Measurements from ENCODE around the gene IGFBP7.
"Not testable (repeated sequence)": the region's sequence is repeated elsewhere in the genome, so short reads cannot be mapped to it uniquely, and the experiment has no call there.

IGFBP7 gene

GRCh38 chr4:57068237-57068981, 41.8 kb downstream of the IGFBP7 start:
- no peak for DNase-seq

DNA sequence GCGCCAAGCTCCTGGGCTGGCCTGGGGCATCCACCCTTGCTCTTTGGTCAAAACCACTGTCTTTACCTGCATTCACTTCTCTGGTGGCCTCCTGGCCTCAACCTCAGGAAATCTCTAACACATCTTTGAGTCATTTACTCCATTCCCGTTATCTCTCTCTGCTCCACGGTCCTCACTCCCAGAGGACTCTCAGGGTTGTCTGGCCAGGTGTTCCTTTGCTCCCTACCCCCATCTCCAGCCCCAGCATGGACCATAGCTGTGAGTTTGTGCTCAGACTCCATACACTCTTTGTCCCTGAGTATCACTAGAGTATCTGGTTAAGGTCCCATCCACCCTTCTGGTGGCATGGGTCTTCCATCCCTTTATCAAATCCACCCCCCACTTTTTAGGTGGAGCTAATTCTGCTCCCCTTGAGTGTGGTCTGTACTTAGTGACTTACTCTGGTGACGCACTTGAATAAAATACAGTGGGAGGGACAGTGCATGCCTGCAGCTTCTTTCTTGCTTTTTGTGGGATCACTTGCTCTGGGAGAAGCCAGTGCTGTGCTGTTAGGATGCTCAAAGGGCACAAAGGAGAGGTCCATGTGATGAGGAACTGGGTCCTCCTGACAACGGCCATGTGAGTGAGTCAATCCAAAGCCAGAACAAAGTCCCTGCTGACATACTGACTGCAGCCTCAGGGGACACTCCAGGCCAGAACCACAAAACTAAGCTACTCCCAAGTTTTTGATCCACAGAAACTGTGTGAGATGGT, 44.3 kb downstream of the IGFBP7 start:
- no peak for DNase-seq

DNA sequence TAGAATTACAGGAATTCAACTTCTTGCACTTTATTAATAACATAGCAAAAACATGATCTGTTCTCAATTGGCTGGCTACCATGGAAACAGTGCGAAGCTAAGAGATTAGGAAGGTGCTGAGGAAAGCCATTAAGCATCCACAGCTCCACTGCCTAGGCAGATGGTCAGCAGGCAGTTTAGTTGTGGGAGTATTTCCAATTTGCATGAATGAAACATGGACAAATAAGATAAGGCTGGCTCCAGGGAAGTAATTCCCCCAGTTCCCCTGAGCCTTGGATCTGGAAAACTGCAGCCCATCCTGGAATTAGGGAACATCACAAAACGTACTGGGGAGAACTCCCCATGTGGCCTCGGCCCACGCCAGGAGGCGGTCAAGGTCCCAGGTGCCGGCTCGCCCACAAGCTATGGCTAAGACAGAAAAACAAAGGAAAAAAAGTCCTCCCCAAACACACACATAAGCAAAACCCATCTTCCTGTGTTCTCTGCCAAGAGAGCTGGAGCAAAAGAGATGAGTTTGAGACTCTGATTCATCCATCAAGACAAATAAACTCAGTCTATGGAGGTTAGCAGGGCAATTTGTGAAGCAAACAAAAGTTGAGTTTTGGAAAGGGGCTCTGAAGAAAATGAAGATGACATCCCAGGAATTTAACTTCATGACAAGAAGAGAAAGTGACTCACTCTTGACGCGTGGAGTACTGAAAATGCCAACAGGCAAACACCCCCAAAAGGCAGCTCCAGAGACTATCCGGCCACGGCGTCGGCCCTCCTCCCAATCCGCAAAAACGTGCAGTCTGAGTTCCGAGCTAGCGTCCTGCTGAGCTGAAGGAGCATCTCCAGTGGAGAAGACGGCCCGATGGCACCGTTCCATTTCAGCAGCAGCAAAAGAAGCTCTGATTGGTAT, 45.1 kb downstream of the IGFBP7 start:
- no peak for DNase-seq

DNA sequence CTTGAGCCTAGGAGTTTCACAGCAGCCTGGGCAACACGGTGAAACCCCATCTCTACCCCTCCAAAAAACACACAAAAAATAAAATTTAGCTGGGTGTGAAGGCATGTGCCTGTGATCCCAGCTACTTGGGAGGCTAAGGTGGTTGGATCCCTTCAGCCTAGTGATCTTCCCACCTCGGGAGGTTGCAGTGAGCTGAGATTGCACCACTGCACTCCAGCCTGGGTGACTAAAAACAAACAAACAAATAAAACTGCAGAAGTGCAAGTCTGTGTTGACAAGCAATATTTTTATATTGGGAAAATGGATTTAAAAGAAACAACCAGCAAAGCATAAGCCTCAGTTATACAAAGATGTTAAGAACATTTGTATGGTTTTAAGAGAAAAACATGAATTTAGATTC, 46.1 kb downstream of the IGFBP7 start:
- no peak for DNase-seq

GRCh38 chr4:57063518-57063917, 46.7 kb downstream of the IGFBP7 start:
- no peak for DNase-seq

DNA sequence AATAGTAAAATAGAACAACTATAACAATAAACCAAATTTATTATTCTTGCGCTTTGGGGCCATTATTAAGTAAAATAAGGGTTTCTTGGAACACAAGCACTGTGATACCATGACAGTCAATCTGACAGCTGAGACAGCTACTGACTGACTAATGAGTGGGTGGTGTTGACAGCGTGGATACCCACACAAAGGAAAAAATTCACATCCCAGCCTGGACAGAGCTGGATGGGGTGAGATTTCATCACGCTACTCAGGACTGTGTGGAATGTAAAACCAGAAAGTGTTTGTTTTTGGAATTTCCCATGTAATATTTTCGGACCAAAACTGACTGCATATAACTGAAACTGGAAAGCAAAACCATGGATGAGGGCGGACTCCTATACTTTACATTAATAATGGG, 48.8 kb downstream of the IGFBP7 start:
- DNase-seq = no peak

GRCh38 chr4:57060717-57061067, 49.5 kb downstream of the IGFBP7 start:
- not testable (repeated sequence) for DNase-seq

DNA sequence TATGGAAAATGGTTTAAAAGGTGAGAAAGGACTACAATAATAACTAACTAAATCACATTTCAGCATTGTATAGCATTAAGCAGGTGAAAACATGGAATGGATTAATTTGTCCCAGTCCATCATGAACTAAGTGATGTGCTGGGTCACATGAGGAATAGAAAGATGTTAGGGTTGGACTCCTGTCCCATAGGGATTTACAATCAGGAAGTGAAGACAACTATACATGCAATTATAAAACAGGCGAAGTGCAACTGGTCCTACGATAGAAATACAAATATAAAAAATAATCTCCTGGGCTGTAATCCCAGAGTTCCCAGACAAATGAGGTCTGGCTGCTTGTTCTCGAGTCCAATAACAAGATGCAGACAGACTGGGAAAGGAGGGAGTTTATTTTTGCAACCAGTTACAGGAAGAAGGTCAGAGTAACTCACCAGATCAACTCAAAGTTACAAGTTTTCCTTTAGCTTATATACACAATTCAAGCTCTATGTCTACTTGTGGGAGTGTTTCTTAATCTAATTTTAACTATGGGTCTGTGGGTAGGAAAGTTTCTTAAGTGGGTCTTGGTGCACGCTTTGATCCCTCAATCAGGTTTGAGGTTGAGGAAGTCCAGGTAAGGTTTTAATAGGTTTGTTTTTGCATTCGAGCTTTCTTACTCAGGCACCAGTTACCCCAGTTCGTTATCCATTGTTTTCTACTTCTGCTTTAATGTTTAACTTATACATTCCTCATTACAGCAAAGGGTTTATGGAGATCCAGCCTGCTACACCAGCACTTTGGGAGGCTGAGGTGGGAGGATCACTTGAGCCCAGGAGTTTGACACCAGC, 50.1 kb downstream of the IGFBP7 start:
- DNase-seq = no peak

DNA sequence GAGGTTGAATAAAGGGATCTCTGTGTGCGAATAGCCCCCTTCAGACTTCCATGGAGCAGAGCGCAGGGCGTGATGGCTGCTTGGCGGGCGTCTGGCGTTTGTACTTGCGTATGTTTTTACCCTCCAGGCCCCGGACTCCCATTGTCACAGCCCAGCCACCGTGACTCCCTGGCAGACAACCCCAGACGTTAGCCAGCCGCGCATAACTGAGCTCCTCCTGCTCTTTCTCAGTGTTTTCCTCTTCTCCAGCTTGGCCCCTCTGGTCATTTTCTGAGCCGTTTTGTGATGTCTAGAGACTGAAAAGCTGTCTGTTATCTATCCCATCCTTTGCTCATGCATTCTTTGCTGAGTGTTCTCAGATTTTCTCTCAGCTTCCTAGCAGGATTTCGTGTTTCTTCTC, 54.3 kb downstream of the IGFBP7 start:
- DNase-seq = no peak

DNA sequence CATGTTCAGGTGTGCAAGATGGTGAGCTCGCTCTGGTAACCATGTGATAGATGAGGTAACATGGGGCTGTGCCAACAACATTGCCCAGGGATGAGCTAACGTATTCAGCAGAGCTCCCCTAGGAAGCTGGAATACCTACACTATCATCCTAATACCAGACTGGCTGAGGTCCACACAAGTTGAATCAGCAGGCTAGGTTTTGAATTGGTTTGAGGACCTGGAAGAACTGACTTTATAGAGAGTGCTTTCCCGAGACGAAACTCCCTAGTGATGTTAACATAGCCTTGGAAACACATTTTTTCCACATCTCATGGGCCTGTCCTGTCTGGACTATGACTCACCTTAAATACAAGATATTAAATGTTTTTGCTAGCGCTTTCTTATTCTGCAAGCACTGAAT, 56.7 kb downstream of the IGFBP7 start:
- DNase-seq = no peak

DNA sequence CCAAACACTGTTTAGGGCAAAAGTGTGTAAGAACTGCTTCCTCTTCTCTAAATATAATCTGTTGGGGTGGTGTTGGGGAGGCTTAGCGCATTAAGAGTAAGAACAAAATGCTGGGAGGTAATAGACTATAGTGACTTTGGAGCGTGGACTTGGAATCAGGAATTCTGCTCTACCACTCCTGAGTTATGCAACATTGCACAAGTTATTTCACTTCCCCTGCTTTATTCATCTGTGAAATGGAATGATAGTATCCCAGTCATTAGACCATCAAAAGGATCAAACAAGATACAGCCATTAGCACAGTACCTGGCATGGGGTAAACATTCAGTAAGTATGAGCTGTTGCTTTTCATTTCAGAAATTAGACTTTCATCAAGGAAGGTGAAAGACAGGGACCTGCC, 58.7 kb downstream of the IGFBP7 start:
- DNase-seq = no peak

DNA sequence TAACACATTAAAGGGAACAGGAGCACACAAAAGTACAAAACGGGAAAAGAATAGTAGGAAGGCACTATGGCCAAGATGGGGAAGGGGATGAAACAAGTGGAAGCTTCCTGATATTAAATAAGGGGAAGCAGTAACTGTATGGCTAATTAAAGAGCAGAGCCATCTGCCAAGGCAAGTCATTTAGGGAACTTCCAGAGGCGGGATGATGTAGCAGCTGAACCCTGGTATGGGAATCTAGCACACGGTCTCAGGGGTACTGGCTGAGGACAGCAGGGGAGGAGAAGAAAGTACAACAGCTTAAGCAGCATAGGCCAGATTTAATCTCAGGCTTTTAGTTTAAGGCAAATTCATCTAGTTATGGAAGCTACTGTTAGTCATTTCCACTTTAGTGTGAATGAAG, 59.1 kb downstream of the IGFBP7 start:
- DNase-seq = no peak

- no peak for DNase-seq
These were observed 61.4 kb downstream of the IGFBP7 start for GRCh38 chr4:57048590-57049304.

DNA sequence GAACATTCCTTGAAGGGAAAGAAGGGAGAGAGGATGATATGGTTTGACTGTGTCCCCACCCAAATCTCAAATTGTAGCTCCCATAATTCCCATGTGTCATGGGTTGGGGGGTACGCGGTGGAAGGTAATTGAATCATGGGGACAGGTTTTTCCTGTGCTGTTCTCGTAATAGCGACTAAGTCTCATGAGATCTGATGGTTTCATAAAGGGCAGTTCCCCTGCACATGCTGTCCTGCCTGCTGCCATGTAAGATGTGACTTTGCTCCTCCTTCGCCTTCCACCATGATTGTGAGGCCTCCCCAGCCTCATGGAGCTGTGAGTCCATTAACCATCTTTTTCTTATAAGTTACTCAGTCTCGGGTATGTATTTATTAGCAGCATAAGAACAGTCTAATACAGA, 63.1 kb downstream of the IGFBP7 start:
- DNase-seq = not testable (repeated sequence)

GRCh38 chr4:57044996-57045395, 65.2 kb downstream of the IGFBP7 start:
- DNase-seq = no peak

- no peak for DNase-seq
These were observed 65.9 kb downstream of the IGFBP7 start for GRCh38 chr4:57044279-57044678.

DNA sequence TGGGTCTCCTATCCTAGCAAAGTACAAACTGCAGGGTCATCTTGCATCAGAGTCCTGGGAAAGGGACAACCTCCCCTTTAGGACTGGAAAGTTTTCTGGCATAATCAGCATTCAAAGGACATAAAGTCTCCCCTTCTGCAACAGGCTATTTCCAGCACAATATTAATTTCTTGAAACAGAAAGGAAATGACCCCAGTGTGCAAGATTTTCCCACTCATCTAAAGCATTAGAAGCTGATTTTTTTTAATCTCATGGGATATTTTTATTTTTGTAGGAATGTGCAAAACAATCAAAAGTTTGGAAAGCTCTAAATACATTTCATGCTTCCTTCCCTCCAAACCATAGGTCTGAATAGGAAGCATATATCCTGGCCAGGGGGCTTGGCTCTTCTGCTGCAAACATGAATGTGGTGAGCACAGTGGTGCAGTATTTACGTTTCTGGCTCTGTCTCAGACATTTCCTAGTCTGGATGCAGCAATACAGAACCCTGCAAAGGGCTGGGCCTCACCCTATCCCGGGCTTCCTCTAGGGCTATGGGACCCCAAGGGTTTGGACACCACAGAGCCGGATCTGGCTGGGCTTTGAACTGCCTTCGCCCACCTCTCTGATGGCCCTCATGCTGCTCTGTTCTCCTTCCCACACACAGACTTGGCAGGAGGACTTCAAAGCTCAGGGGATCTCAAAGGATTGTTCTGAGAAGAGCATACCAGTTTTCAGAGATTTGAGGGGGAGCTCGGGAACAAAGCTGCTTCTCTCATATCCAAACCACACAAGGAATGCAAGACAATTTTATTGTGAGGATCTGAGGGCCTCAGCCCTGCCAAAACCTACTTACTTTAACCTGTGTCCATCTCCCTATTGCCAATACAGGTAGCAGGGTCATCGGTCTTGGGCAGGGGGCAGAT, 66.6 kb downstream of the IGFBP7 start:
- DNase-seq = no peak

- no peak for DNase-seq
These were observed 67.4 kb downstream of the IGFBP7 start for GRCh38 chr4:57042711-57043169.

DNA sequence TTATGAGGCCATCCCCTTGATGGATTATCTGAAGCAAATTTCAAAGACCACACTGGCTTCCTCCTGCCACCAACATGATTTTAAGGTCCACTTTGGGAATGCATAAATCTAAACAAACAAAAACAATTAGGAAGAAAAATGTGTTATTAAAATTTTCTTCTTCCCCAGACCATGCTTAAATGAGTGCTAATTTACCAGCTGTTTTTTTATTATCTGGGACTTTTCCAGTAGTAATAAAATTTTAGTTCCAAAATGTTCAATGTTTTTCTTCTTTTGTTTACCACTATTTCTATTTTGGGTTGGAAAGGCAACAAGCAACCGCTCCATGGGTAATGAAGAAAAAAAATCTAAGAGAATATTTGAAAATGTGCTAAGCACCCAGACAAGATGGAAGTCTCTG, 69.2 kb downstream of the IGFBP7 start:
- no peak for DNase-seq

DNA sequence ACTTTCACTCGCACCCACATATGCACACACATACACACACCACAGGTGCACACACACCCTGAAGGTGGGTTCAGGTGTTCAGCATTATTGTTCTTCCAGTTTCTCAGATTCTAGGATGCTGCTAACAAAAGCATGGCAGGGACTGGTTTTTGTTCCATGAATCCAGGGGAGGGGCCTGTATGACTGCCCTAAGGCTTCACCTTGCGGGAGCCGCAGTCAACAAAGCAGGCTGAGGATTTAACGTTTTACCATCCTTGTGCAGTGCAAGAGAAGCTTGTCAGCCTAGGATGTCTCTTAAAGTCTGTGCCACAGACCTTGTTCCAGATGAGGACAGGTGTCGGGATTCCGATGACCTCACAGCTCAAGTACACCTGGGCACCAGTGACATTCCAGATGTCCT, 69.7 kb downstream of the IGFBP7 start:
- DNase-seq = no peak

GRCh38 chr4:57039345-57039744, 70.8 kb downstream of the IGFBP7 start:
- no peak for DNase-seq

Measured in OCI-M1 (cell line).